ENCODE measurements around the gene KISS1.

Gene KISS1

GRCh38 chr1:204167730-204168129 is 28.6 kb downstream of the KISS1 start:
- no peaks in the 10 kb centered on the region for H4K20me1 ChIP-seq
- peaks cover 4% of the 10 kb centered on the region for H3K4me1 ChIP-seq
- H3K27me3 ChIP-seq, result no peaks in the 10 kb centered on the region
- peaks cover 38% of the 10 kb centered on the region for H3K9me3 ChIP-seq
- TF ChIP-seq Cebpa-rat (IDR thresholded peaks at IDR 0.05), result no peak
- no peak overlapping the region for H3K4me2 ChIP-seq
- no peak overlapping the region for H3K9ac ChIP-seq
- H3K4me3 ChIP-seq, result no peak overlapping the region
- peaks cover 6% of the 10 kb centered on the region; the same call in 1 of the 2 replicates for H3K36me3 ChIP-seq
- no peak overlapping the region for H3K27ac ChIP-seq

GRCh38 chr1:204166219-204166618 is 30.1 kb downstream of the KISS1 start, which contains the start of gene REN:
Gene REN, minus strand, starts transcription at chr1:204166337. Its CDS starts 44 bp downstream, at chr1:204166293.
- H3K27me3 ChIP-seq, result no peaks in the 10 kb centered on the region
- peaks cover 6% of the 10 kb centered on the region; the same call in 1 of the 2 replicates for H3K36me3 ChIP-seq
- no peak within 1 kb of the TSS for H3K27ac ChIP-seq
- H3K4me2 ChIP-seq, result no peak within 1 kb of the TSS
- no peak within 1 kb of the TSS for H3K9ac ChIP-seq
- H3K4me1 ChIP-seq, result peaks cover 7% of the 10 kb centered on the region
- no peaks in the 10 kb centered on the region for H4K20me1 ChIP-seq
- TF ChIP-seq Cebpa-rat (IDR thresholded peaks at IDR 0.05), result no peak
- peaks cover 30% of the 10 kb centered on the region for H3K9me3 ChIP-seq
- no peak within 1 kb of the TSS for H3K4me3 ChIP-seq

- H3K27me3 ChIP-seq, result no peaks in the 10 kb centered on the region
- H4K20me1 ChIP-seq, result no peaks in the 10 kb centered on the region
- TF ChIP-seq Cebpa-rat (IDR thresholded peaks at IDR 0.05), result no peak
- no peak overlapping the region for H3K9ac ChIP-seq
- no peak overlapping the region for H3K27ac ChIP-seq
- no peaks in the 10 kb centered on the region for H3K9me3 ChIP-seq
- H3K4me1 ChIP-seq, result peaks cover 7% of the 10 kb centered on the region
- H3K36me3 ChIP-seq, result no peaks in the 10 kb centered on the region
- no peak overlapping the region for H3K4me3 ChIP-seq
- H3K4me2 ChIP-seq, result peak overlapping the region; percentile 35; the same call in 1 of the 2 replicates
Measured at GRCh38 chr1:204162494-204163074, 33.7 kb downstream of the KISS1 start.

- H3K4me2 ChIP-seq, result no peak overlapping the region
- no peak overlapping the region for H3K27ac ChIP-seq
- no peaks in the 10 kb centered on the region for H4K20me1 ChIP-seq
- peaks cover 7% of the 10 kb centered on the region for H3K4me1 ChIP-seq
- no peaks in the 10 kb centered on the region for H3K36me3 ChIP-seq
- H3K27me3 ChIP-seq, result no peaks in the 10 kb centered on the region
- H3K9me3 ChIP-seq, result no peaks in the 10 kb centered on the region
- H3K4me3 ChIP-seq, result no peak overlapping the region
- no peak overlapping the region for H3K9ac ChIP-seq
- TF ChIP-seq Cebpa-rat (IDR thresholded peaks at IDR 0.05), result no peak
Measured at GRCh38 chr1:204161609-204162493, 34.4 kb downstream of the KISS1 start.

- no peak overlapping the region for H3K4me2 ChIP-seq
- peaks cover 5% of the 10 kb centered on the region for H3K4me1 ChIP-seq
- H3K4me3 ChIP-seq, result no peak overlapping the region
- H3K9ac ChIP-seq, result no peak overlapping the region
- no peaks in the 10 kb centered on the region for H3K27me3 ChIP-seq
- no peak overlapping the region for H3K27ac ChIP-seq
- no peaks in the 10 kb centered on the region for H3K9me3 ChIP-seq
- no peaks in the 10 kb centered on the region for H3K36me3 ChIP-seq
- no peaks in the 10 kb centered on the region for H4K20me1 ChIP-seq
- no peak for TF ChIP-seq Cebpa-rat (IDR thresholded peaks at IDR 0.05)
Measured at GRCh38 chr1:204157962-204158361, 38.3 kb downstream of the KISS1 start.

GRCh38 chr1:204155881-204156280 is 40.4 kb downstream of the KISS1 start:
- H3K9ac ChIP-seq, result no peak overlapping the region
- TF ChIP-seq Cebpa-rat (IDR thresholded peaks at IDR 0.05), result no peak
- H3K4me2 ChIP-seq, result no peak overlapping the region
- no peaks in the 10 kb centered on the region for H3K9me3 ChIP-seq
- no peak overlapping the region for H3K4me3 ChIP-seq
- no peaks in the 10 kb centered on the region for H4K20me1 ChIP-seq
- no peaks in the 10 kb centered on the region for H3K27me3 ChIP-seq
- H3K4me1 ChIP-seq, result peaks cover 14% of the 10 kb centered on the region
- no peak overlapping the region for H3K27ac ChIP-seq
- no peaks in the 10 kb centered on the region for H3K36me3 ChIP-seq

GRCh38 chr1:204154568-204155255 is 41.6 kb downstream of the KISS1 start:
- Histone ChIP-seq H4K20me1 (no peaks in the 10 kb centered on the region), H3K4me2 (no peak overlapping the region), H3K27ac (no peak overlapping the region), H3K36me3 (no peaks in the 10 kb centered on the region), H3K4me3 (no peak overlapping the region), H3K27me3 (no peaks in the 10 kb centered on the region), H3K9me3 (no peaks in the 10 kb centered on the region), H3K9ac (no peak overlapping the region), H3K4me1 (peaks cover 19% of the 10 kb centered on the region)
- TF ChIP-seq Cebpa-rat (IDR thresholded peaks at IDR 0.05), result no peak

- no peaks in the 10 kb centered on the region for H3K27me3 ChIP-seq
- no peaks in the 10 kb centered on the region for H3K9me3 ChIP-seq
- no peak overlapping the region for H3K4me3 ChIP-seq
- H3K4me1 ChIP-seq, result peaks cover 19% of the 10 kb centered on the region
- TF ChIP-seq Cebpa-rat (IDR thresholded peaks at IDR 0.05), result no peak
- H3K36me3 ChIP-seq, result no peaks in the 10 kb centered on the region
- H3K27ac ChIP-seq, result no peak overlapping the region
- no peak overlapping the region for H3K4me2 ChIP-seq
- H4K20me1 ChIP-seq, result no peaks in the 10 kb centered on the region
- H3K9ac ChIP-seq, result no peak overlapping the region
Measured at GRCh38 chr1:204153667-204154066, 42.6 kb downstream of the KISS1 start.

- Histone ChIP-seq H3K4me1 (peaks cover 19% of the 10 kb centered on the region), H3K9me3 (no peaks in the 10 kb centered on the region), H3K4me3 (peak overlapping the region; percentile 84), H3K27ac (peak overlapping the region; percentile 38; the same call in 1 of the 2 replicates), H3K36me3 (no peaks in the 10 kb centered on the region), H3K27me3 (no peaks in the 10 kb centered on the region), H4K20me1 (no peaks in the 10 kb centered on the region), H3K9ac (peak overlapping the region; percentile 78), H3K4me2 (peak overlapping the region; percentile 93)
- no peak for TF ChIP-seq Cebpa-rat (IDR thresholded peaks at IDR 0.05)
Measured at GRCh38 chr1:204152310-204153044, 43.8 kb downstream of the KISS1 start.

Measured in BLaER1 (cell line).